GM18526 (cell line): ENCODE results near the gene RETREG1.

Experiments
- POLR2A ChIP-seq: IDR thresholded peaks from 3 replicates; pipeline ENCODE4 v1.6.1; 2011; ENCODE audit not compliant: insufficient read length; ENCODE audit errors: extremely low read depth

Gene RETREG1

GRCh38 chr5:16626696-16627264, 10.0 kb upstream of the RETREG1 start:
- no peak for TF ChIP-seq POLR2A

GRCh38 chr5:16625096-16625495, 8.3 kb upstream of the RETREG1 start:
- no peak for TF ChIP-seq POLR2A

- TF ChIP-seq POLR2A: no peak
These were observed 2.3 kb upstream of the RETREG1 start for GRCh38 chr5:16619136-16619535.

- no peak for TF ChIP-seq POLR2A
These were observed 1.5 kb upstream of the RETREG1 start for GRCh38 chr5:16618138-16618897.

GRCh38 chr5:16617274-16617968, 624 bp upstream of the RETREG1 start:
- TF ChIP-seq POLR2A: no peak

- no peak for TF ChIP-seq POLR2A
These were observed 859 bp downstream of the RETREG1 start for GRCh38 chr5:16615741-16616535.

GRCh38 chr5:16612007-16612406, 4.8 kb downstream of the RETREG1 start:
- TF ChIP-seq POLR2A: no peak

- TF ChIP-seq POLR2A: no peak
These were observed 7.4 kb downstream of the RETREG1 start for GRCh38 chr5:16609412-16609811.

- TF ChIP-seq POLR2A: no peak
These were observed 10.2 kb downstream of the RETREG1 start for GRCh38 chr5:16606628-16607027.

GRCh38 chr5:16603701-16604100, 13.1 kb downstream of the RETREG1 start:
- no peak for TF ChIP-seq POLR2A

- TF ChIP-seq POLR2A: no peak
These were observed 13.5 kb downstream of the RETREG1 start for GRCh38 chr5:16603295-16603694.

- TF ChIP-seq POLR2A: no peak
These were observed 14.6 kb downstream of the RETREG1 start for GRCh38 chr5:16602182-16602581.

GRCh38 chr5:16600946-16601345, 15.9 kb downstream of the RETREG1 start:
- no peak for TF ChIP-seq POLR2A

GRCh38 chr5:16600397-16600796, 16.4 kb downstream of the RETREG1 start:
- TF ChIP-seq POLR2A: no peak

- TF ChIP-seq POLR2A: no peak
These were observed 18.7 kb downstream of the RETREG1 start for GRCh38 chr5:16597946-16598694.
